ENCODE measurements around the gene CBLB. TPM values are rescaled to one million over a fixed set of nuclear protein-coding genes. Genes with fewer than 3 reads are reported as not detected.
A peak's percentile ranks its signal among the peaks of the same experiment; 100 is the strongest.

Gene CBLB
- total and polyA plus RNA-seq, 2 of the 4 experiments (the other 2 are of a cell fraction) = 10.1 to 20.1 TPM

DNA sequence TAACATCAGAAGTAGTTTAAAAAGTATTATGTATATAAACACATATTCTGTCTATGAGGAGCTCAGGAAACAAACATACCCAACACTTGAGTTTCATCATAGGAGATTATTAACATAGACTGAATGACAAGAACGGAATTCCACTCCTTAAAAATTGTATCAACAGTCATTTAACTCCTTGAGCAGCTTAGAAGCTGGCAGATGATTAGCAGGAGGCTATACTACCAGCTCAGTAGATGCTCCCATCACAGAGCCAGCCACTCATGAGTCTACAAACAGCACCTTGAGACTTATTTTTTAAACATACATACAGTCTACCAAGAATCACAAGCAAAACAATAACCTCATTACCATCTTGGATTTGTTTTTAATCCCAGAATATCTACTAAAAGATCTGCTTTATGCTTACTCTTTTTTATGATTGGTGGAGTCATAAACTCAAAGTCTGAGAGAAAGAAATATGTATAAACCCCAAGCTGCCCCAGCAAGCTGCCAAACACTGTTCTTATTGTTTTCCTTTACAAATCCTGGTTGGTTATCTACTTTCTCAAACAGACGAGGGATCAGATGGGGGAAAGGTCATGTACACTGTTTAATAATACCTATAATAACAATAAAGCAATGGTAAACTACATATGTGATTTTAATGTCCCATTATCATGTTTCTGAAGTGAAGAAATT lies 59.5 kb downstream of the CBLB start:
- peak; percentile 49 for ATAC-seq (ENCODE audit: low read depth)
- Histone ChIP-seq H2AK9ac (replicated peaks; ENCODE audit: low read depth, low read length, poor library complexity) (no peak overlapping the region), H3K4ac (ENCODE audit: low read depth, low read length) (no peak overlapping the region), H3K9ac (ENCODE audit: low read depth, low read length) (no peak overlapping the region), H4K91ac (ENCODE audit: insufficient read depth, low read depth, low read length) (no peak overlapping the region), H3K36me3 (ENCODE audit: control insufficient read depth, insufficient read depth, low read length) (no peaks in the 10 kb centered on the region), H2BK5ac (ENCODE audit: low read depth, low read length, poor library complexity, severe bottlenecking) (no peak overlapping the region), H3K27ac (ENCODE audit: insufficient read depth, low read length) (no peak overlapping the region), H3K4me2 (ENCODE audit: low read depth, low read length) (no peak overlapping the region), H2BK15ac (ENCODE audit: low read depth, low read length) (no peak overlapping the region), H3K56ac (ENCODE audit: extremely low read depth, insufficient read depth, low read length) (peak overlapping the region; percentile 23; the same call in 1 of the 2 replicates), H3K18ac (ENCODE audit: low read depth, low read length) (no peak overlapping the region), H3K27me3 (ENCODE audit: control insufficient read depth, insufficient read depth, low read length) (no peaks in the 10 kb centered on the region), H3K79me1 (ENCODE audit: low read depth in 1 of 2, low read length in 2 of 2) (peaks cover 0 to 19% of the 10 kb centered on the region in 2 experiments; a peak in 3 of 4 replicates), H4K5ac (ENCODE audit: low read depth, low read length) (no peak overlapping the region), H4K20me1 (ENCODE audit: insufficient read depth, low read length) (no peaks in the 10 kb centered on the region; the same call in 1 of the 2 replicates), H3K4me3 (ENCODE audit: insufficient read depth, low read depth, low read length) (no peak overlapping the region), H3K4me1 (ENCODE audit: control insufficient read depth, insufficient read depth, low read length) (peaks cover 2% of the 10 kb centered on the region; the same call in 1 of the 2 replicates), H3K14ac (replicated peaks; ENCODE audit: low read depth, low read length) (no peak overlapping the region), H3K9me3 (ENCODE audit: control insufficient read depth, insufficient read depth, low read length) (no peaks in the 10 kb centered on the region), H2AFZ (replicated peaks; ENCODE audit: low read length, poor library complexity) (no peak overlapping the region), H2AK5ac (ENCODE audit: low read depth, low read length) (no peak overlapping the region; the same call in 1 of the 2 replicates), H3K9me1 (ENCODE audit: insufficient read depth, low read length) (no peaks in the 10 kb centered on the region), H4K8ac (ENCODE audit: low read depth in 2 of 2, low read length in 2 of 2) (no peak overlapping the region), H2BK120ac (ENCODE audit: low read depth, low read length) (no peak overlapping the region), H3K23ac (ENCODE audit: low read depth, low read length) (0 out of 2 replicates have a peak overlapping the region, but pooled peaks have one; percentile 24), H2BK20ac (ENCODE audit: low read depth, low read length) (no peak overlapping the region)
- intact Hi-C loops (cut with micrococcal nuclease) (loop anchor here (2.0 kb wide), 2 partner anchors 13 to 17 kb away; no protein-coding TSS in a partner anchor), in situ Hi-C loops (cut with MboI; ENCODE audit: low sequenced_read_pairs) (no loop called here), dilution Hi-C loops (cut with HindIII; ENCODE audit: low sequenced_read_pairs, unreplicated experiment) (no loop called here)
- no CpG with 5 or more reads among the region's 2 CpGs for WGBS, 2 experiments (ENCODE audit: extremely low coverage in 2 of 2, insufficient read length in 1 of 2)
- no peak for DNase-seq
- CTCF ChIA-PET = interaction anchor here (1.4 kb wide), 1 partner anchor 17 kb away, joined by 5 read pairs; no protein-coding TSS in a partner anchor
- no TSS peak for BruUV-seq (replicated peaks)
- POLR2A ChIA-PET (ENCODE audit: unreplicated experiment) = no interaction called here
- no peak for TF ChIP-seq BHLHE40 (IDR thresholded peaks at IDR 0.05; ENCODE audit: low read depth, low read length)
- no peak for TF ChIP-seq NFE2L2 (IDR thresholded peaks at IDR 0.05; ENCODE audit: low read depth, low read length)
- TF ChIP-seq MAZ (IDR thresholded peaks at IDR 0.05; ENCODE audit: borderline replicate concordance, low read depth, low read length) = no peak
- no peak for TF ChIP-seq CHD1 (IDR thresholded peaks at IDR 0.05; ENCODE audit: low read depth, low read length)
- no peak for TF ChIP-seq POLR2A (IDR thresholded peaks at IDR 0.05; ENCODE audit: low read depth, low read length)
- TF ChIP-seq, protein P1, sequence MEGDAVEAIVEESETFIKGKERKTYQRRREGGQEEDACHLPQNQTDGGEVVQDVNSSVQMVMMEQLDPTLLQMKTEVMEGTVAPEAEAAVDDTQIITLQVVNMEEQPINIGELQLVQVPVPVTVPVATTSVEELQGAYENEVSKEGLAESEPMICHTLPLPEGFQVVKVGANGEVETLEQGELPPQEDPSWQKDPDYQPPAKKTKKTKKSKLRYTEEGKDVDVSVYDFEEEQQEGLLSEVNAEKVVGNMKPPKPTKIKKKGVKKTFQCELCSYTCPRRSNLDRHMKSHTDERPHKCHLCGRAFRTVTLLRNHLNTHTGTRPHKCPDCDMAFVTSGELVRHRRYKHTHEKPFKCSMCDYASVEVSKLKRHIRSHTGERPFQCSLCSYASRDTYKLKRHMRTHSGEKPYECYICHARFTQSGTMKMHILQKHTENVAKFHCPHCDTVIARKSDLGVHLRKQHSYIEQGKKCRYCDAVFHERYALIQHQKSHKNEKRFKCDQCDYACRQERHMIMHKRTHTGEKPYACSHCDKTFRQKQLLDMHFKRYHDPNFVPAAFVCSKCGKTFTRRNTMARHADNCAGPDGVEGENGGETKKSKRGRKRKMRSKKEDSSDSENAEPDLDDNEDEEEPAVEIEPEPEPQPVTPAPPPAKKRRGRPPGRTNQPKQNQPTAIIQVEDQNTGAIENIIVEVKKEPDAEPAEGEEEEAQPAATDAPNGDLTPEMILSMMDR (conservative IDR thresholded peaks at IDR 0.05; ENCODE audit: low read depth, low read length) = no peak
- no peak for TF ChIP-seq FOS (IDR thresholded peaks at IDR 0.05; ENCODE audit: low read depth, low read length)
- no peak for TF ChIP-seq MAFK (IDR thresholded peaks at IDR 0.05; ENCODE audit: low read depth, low read length)
- TF ChIP-seq, protein P2, sequence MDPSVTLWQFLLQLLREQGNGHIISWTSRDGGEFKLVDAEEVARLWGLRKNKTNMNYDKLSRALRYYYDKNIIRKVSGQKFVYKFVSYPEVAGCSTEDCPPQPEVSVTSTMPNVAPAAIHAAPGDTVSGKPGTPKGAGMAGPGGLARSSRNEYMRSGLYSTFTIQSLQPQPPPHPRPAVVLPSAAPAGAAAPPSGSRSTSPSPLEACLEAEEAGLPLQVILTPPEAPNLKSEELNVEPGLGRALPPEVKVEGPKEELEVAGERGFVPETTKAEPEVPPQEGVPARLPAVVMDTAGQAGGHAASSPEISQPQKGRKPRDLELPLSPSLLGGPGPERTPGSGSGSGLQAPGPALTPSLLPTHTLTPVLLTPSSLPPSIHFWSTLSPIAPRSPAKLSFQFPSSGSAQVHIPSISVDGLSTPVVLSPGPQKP (IDR thresholded peaks at IDR 0.05; ENCODE audit: borderline replicate concordance, low read depth, low read length) = no peak
- TF ChIP-seq, protein P3, sequence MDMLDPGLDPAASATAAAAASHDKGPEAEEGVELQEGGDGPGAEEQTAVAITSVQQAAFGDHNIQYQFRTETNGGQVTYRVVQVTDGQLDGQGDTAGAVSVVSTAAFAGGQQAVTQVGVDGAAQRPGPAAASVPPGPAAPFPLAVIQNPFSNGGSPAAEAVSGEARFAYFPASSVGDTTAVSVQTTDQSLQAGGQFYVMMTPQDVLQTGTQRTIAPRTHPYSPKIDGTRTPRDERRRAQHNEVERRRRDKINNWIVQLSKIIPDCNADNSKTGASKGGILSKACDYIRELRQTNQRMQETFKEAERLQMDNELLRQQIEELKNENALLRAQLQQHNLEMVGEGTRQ (IDR thresholded peaks at IDR 0.05; ENCODE audit: low read depth, low read length) = no peak
- TF ChIP-seq SMC3 (IDR thresholded peaks at IDR 0.05; ENCODE audit: low read depth, low read length) = no peak
- no peak for TF ChIP-seq RFX5 (IDR thresholded peaks at IDR 0.05; ENCODE audit: low read depth, low read length)
- TF ChIP-seq CEBPB (IDR thresholded peaks at IDR 0.05; ENCODE audit: low read depth, low read length) = no peak
- no peak for TF ChIP-seq RCOR1 (IDR thresholded peaks at IDR 0.05; ENCODE audit: insufficient replicate concordance, low read length)
- TF ChIP-seq MXI1 (IDR thresholded peaks at IDR 0.05; ENCODE audit: borderline replicate concordance, low read depth, low read length) = no peak
